Tibial artery (tissue), 4 donors: ENCODE results near the gene MBD1.
"Not testable (repeated sequence)": the region's sequence is repeated elsewhere in the genome, so short reads cannot be mapped to it uniquely, and the experiment has no call there.

Source experiments
- DNase-seq, 2 donors: peaks; one replicate each; pipeline ENCODE4 v3.0.0-alpha.2; 2019
- H3K27ac ChIP-seq, 2 donors: fragments of 200-600 bp; sonication (generic) in 1 of 2; 1 replicate in 1 of 2; 2 replicates in 1 of 2; pipeline ENCODE4 v1.5.1; 2018 to 2019; ENCODE audit warnings: mild to moderate bottlenecking in 1 of 2
- H3K27me3 ChIP-seq, 2 donors: fragments of 200-600 bp; sonication (generic) in 1 of 2; one replicate each; pipeline versions ENCODE4 v1.5.1 to v1.6.0; 2016 to 2019
- H3K36me3 ChIP-seq, 3 donors: fragments of 200-600 bp; sonication (generic) in 2 of 3; one replicate each; pipeline ENCODE4 v1.5.1; 2016 to 2019; ENCODE audit warnings: mild to moderate bottlenecking in 2 of 3
- H3K4me1 ChIP-seq, 4 donors: fragments of 200-600 bp; sonication (generic) in 2 of 4; 1 replicate in 3 of 4; 2 replicates in 1 of 4; pipeline ENCODE4 v1.5.1; 2016 to 2019
- H3K4me3 ChIP-seq, 2 donors: fragments of 200-600 bp; sonication (generic) in 1 of 2; 1 replicate in 1 of 2; 2 replicates in 1 of 2; pipeline ENCODE4 v1.5.1; 2018 to 2019; ENCODE audit warnings: mild to moderate bottlenecking in 2 of 2
- H3K9me3 ChIP-seq, 3 donors: fragments of 200-600 bp; sonication (generic) in 1 of 3; one replicate each; pipeline ENCODE4 v1.5.1; 2016 to 2019
- intact Hi-C: fragments of 100-400 bp; cut with DNase I; formaldehyde crosslinking; loops from one replicate; pipeline ENCODE4 v1.15.0; 2023; ENCODE audit warnings: low total_unique reads
- TF ChIP-seq, protein P1 (sequence below), 2 experiments: fragments of 200-600 bp in 1 of 2; fragments of 450-650 bp in 1 of 2; IDR thresholded peaks; one replicate each; pipeline ENCODE4 v1.5.1; 2017 to 2019; ENCODE audit warnings: antibody characterized with exemption in 2 of 2, mild to moderate bottlenecking in 1 of 2, moderate library complexity in 1 of 2

The MBD1 gene

DNA sequence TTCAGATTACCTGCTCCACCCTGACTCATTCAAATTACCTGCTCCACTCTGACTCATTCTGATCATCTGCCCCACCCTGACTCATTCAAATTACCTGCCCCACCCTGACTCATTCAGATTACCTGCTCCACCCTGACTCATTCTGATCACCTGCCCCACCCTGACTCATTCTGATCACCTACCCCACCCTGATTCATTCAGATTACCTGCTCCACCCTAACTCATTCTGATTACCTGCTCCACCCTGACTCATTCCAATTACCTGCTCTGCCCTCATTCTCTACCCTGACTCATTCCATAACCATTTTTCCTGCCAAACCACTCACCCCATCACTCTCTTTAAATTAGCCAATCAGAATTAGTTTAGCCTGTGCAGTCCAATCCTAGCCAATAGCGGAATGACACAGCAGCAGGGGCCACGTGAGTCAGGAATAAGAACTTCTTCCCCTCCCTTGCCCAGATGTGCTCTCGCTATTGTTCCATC is 41.2 kb downstream of the MBD1 start:
- no peaks in the 10 kb centered on the region for H3K36me3 ChIP-seq
- intact Hi-C loops, result no loop called here
- no peaks in the 10 kb centered on the region for H3K9me3 ChIP-seq
- H3K4me1 ChIP-seq, result no peaks in the 10 kb centered on the region
- no peak for DNase-seq
- H3K27ac ChIP-seq, result no peak overlapping the region
- H3K27me3 ChIP-seq, result no peaks in the 10 kb centered on the region
- TF ChIP-seq, protein P1, sequence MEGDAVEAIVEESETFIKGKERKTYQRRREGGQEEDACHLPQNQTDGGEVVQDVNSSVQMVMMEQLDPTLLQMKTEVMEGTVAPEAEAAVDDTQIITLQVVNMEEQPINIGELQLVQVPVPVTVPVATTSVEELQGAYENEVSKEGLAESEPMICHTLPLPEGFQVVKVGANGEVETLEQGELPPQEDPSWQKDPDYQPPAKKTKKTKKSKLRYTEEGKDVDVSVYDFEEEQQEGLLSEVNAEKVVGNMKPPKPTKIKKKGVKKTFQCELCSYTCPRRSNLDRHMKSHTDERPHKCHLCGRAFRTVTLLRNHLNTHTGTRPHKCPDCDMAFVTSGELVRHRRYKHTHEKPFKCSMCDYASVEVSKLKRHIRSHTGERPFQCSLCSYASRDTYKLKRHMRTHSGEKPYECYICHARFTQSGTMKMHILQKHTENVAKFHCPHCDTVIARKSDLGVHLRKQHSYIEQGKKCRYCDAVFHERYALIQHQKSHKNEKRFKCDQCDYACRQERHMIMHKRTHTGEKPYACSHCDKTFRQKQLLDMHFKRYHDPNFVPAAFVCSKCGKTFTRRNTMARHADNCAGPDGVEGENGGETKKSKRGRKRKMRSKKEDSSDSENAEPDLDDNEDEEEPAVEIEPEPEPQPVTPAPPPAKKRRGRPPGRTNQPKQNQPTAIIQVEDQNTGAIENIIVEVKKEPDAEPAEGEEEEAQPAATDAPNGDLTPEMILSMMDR (IDR thresholded peaks at IDR 0.05), result no peak
- H3K4me3 ChIP-seq, result no peak overlapping the region

DNA sequence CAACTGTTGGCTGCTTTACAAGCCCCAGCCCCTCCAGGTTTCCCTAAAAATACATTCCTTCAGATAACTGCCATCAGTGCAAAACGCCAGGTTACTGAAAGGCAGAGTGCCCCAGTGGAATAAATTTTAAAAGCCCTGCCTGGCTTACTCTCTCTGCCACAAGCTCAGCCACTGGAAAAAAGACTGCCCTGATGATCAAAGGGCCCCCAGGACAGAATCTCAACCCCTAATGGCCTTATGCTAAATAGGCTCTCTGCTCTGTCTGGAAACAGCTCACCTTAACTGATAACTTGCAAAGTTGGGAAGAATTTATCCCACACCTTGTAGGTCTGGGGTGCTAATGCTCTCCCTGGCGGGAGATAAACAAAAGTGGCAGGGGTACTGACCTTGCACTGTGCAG is 48.9 kb downstream of the MBD1 start:
- no peaks in the 10 kb centered on the region for H3K27me3 ChIP-seq
- no peaks in the 10 kb centered on the region for H3K4me1 ChIP-seq
- intact Hi-C loops, result no loop called here
- no peak for DNase-seq
- H3K4me3 ChIP-seq, result no peak overlapping the region
- H3K36me3 ChIP-seq, result no peaks in the 10 kb centered on the region
- H3K9me3 ChIP-seq, result no peaks in the 10 kb centered on the region
- TF ChIP-seq, protein P1 (IDR thresholded peaks at IDR 0.05), result no peak
- no peak overlapping the region for H3K27ac ChIP-seq

DNA sequence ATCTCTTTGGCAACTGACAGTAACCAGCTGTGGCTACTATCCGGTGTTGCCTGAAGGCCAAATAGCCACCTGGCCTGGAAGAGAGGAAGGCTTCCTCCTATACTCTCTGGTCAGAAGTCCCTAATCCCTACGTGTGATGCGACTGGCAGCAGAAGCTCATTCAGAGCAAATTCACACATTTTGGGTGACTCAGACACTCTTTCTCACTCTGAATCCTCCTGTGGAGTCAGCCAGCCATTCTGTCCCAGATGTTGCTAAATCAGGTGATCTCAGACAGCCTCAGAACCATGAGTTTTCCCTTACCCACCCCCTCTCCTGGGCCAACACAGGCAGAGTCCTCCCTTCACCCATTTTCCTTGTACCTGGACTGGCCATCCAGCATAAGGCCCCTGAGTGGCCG is 49.7 kb downstream of the MBD1 start:
- intact Hi-C loops, result no loop called here

DNA sequence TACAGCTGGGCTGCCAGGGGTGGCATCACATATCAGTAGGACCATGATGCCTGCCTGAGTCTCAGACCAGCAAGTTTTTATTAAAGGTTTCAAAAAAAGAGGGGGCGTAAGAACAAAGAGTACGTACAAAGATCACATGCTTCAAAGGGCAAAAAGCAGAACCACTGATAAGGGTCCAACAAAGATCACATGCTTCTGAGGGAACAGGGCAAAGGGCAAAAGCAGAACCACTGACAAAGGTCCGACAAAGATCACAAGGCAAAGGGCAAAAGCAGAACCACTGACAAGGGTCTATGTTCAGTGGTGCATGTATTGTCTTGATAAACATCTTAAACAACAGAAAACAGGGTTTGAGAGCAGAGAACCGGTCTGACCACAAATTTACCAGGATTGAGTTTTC is 61.1 kb downstream of the MBD1 start:
- DNase-seq, intact Hi-C loops, H3K4me1 ChIP-seq, H3K4me3 ChIP-seq, H3K9me3 ChIP-seq, H3K27ac ChIP-seq, H3K36me3 ChIP-seq, H3K27me3 ChIP-seq: not testable (repeated sequence)

More for the DNA sequence above, 49.7 kb downstream of the MBD1 start:
- Histone ChIP-seq H3K4me3 (no peak overlapping the region), H3K27ac (no peak overlapping the region), H3K27me3 (no peaks in the 10 kb centered on the region), H3K9me3 (no peaks in the 10 kb centered on the region), H3K36me3 (no peaks in the 10 kb centered on the region), H3K4me1 (no peaks in the 10 kb centered on the region)
- DNase-seq, result no peak
- TF ChIP-seq, protein P1 (IDR thresholded peaks at IDR 0.05), result no peak
